DOHH2 (cell line): Measurements from ENCODE around the gene COIL.

ENCODE experiments used
- EZH2phosphoT487 ChIP-seq: fragments of 200-600 bp; sonication (generic); IDR thresholded peaks from 2 replicates; pipeline ENCODE4 v1.6.1; 2017; ENCODE audit warnings: borderline replicate concordance, mild to moderate bottlenecking, antibody characterized with exemption, low read length, moderate library complexity, mixed read lengths
- TF ChIP-seq, protein P1 (sequence below): fragments of 200-600 bp; sonication (generic); IDR thresholded peaks from one replicate; pipeline ENCODE4 v1.5.1; 2014; ENCODE audit warnings: antibody characterized with exemption, mild to moderate bottlenecking, low read depth, low read length; ENCODE audit not compliant: poor library complexity, severe bottlenecking

DNA sequence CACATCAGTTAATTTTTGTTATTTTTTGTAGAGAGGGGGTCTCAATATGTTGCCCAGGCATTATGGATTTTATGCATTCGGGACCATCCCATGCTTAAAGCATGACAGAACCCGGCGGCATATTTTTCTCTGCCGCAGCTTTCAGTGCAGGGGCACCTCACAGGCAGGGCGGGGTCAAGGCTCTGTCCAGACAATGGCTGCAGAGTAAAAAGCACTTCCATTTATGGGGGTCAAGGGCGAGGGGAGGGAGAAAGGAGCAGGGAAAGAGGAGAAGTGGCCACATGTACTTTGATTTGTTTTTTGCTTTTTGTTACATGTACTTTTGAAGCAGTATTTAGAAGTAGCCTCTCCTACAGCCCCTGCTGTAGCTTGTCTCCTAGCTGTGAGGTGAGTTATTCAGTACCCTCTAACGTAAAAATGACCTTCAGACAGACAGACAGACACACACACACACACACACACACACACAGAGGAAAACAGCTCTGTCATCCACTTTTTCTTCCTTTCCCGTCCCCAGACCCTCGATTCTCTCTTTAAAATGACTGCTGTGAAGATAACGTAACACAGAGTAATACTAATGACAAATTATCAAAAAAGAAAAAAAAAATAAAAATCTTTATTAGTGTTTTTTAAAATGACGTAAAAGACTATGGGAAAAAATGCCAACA lies 16.2 kb upstream of the COIL start:
- TF ChIP-seq, protein P1, sequence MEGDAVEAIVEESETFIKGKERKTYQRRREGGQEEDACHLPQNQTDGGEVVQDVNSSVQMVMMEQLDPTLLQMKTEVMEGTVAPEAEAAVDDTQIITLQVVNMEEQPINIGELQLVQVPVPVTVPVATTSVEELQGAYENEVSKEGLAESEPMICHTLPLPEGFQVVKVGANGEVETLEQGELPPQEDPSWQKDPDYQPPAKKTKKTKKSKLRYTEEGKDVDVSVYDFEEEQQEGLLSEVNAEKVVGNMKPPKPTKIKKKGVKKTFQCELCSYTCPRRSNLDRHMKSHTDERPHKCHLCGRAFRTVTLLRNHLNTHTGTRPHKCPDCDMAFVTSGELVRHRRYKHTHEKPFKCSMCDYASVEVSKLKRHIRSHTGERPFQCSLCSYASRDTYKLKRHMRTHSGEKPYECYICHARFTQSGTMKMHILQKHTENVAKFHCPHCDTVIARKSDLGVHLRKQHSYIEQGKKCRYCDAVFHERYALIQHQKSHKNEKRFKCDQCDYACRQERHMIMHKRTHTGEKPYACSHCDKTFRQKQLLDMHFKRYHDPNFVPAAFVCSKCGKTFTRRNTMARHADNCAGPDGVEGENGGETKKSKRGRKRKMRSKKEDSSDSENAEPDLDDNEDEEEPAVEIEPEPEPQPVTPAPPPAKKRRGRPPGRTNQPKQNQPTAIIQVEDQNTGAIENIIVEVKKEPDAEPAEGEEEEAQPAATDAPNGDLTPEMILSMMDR: no peak
- no peak for TF ChIP-seq EZH2phosphoT487
